H1 (cell line): ENCODE results near the gene PTGIS. TPM values are rescaled to one million over a fixed set of nuclear protein-coding genes. Genes with fewer than 3 reads are reported as not detected.

Experiments used
- CTCF ChIA-PET: fragments of 300-600 bp; sonication (Branson Sonifier 250); formaldehyde crosslinking; loops from one replicate; lab custom pipeline; 2021; ENCODE audit not compliant: partially characterized antibody; lab: Charles Lee
- POLR2A ChIA-PET: fragments of 300-600 bp; sonication (Branson Sonifier 250); formaldehyde crosslinking; loops from one replicate; lab custom pipeline; 2021; ENCODE audit warnings: inconsistent platforms; ENCODE audit not compliant: partially characterized antibody; lab: Charles Lee
- DNase-seq, 2 experiments: peaks; one replicate each; pipeline versions ENCODE4 v3.0.0 to v3.0.0-alpha.2; 2010 to 2022; ENCODE audit warnings: low spot score in 2 of 2, low read depth in 1 of 2, mixed read lengths in 1 of 2
- FAIRE-seq: peaks from 2 replicates; lab custom pipeline; 2011; peaks lifted over from hg19 to GRCh38; lab: Jason Lieb, UNC
- H2AFZ ChIP-seq: 2 replicates; pipeline ENCODE4 v1.8.1; 2012; ENCODE audit warnings: low read length, inconsistent platforms
- H2AK5ac ChIP-seq: 2 replicates; pipeline ENCODE4 v1.6.1; 2013; ENCODE audit warnings: low read depth, low read length
- H2BK120ac ChIP-seq: replicated peaks from 2 replicates; pipeline ENCODE3; 2013; ENCODE audit warnings: low read depth, low read length, inconsistent platforms
- H2BK12ac ChIP-seq: 2 replicates; pipeline ENCODE4 v1.6.1; 2013; ENCODE audit warnings: low read depth, low read length
- H2BK15ac ChIP-seq: 2 replicates; pipeline ENCODE4 v1.6.1; 2013; ENCODE audit warnings: low read length
- H2BK20ac ChIP-seq: 2 replicates; pipeline ENCODE4 v1.6.1; 2013; ENCODE audit warnings: low read length
- H2BK5ac ChIP-seq: 2 replicates; pipeline ENCODE4 v1.6.1; 2013; ENCODE audit warnings: low read depth, low read length
- H3K14ac ChIP-seq: 2 replicates; pipeline ENCODE4 v1.6.1; 2013; ENCODE audit warnings: inconsistent platforms; ENCODE audit not compliant: insufficient read length
- H3K18ac ChIP-seq: 2 replicates; pipeline ENCODE4 v1.6.1; 2013; ENCODE audit warnings: low read length; ENCODE audit errors: extremely low read depth
- H3K23ac ChIP-seq: 2 replicates; pipeline ENCODE4 v1.6.1; 2013; ENCODE audit warnings: inconsistent platforms; ENCODE audit not compliant: insufficient read length
- H3K23me2 ChIP-seq: 2 replicates; pipeline ENCODE4 v1.6.1; 2013; ENCODE audit warnings: low read depth, low read length
- H3K27ac ChIP-seq: 2 replicates; pipeline ENCODE4 v1.6.1; 2011; ENCODE audit warnings: low read depth, low read length, inconsistent platforms
- H3K27me3 ChIP-seq, 4 experiments: replicated peaks in 1 of 4; 1 replicate in 1 of 4; 2 replicates in 3 of 4; pipeline versions ENCODE4 v1.6.1 to v1.8.1; 2011 to 2013; ENCODE audit warnings: low read length in 3 of 4, mild to moderate bottlenecking in 3 of 4, inconsistent platforms in 2 of 4, mixed read lengths in 2 of 4, moderate library complexity in 1 of 4; ENCODE audit not compliant: control insufficient read depth in 3 of 4, insufficient read depth in 3 of 4; ENCODE audit errors: extremely low read depth in 1 of 4
- H3K36me3 ChIP-seq, 4 experiments: 2 replicates each; pipeline versions ENCODE4 v1.6.1 to v1.8.1; 2011 to 2013; ENCODE audit warnings: mild to moderate bottlenecking in 4 of 4, low read length in 3 of 4, moderate library complexity in 2 of 4, control low read depth in 1 of 4, inconsistent platforms in 1 of 4; ENCODE audit not compliant: insufficient read depth in 4 of 4, control insufficient read depth in 2 of 4
- H3K4ac ChIP-seq: replicated peaks from 2 replicates; pipeline ENCODE3; 2013; ENCODE audit warnings: low read length, low read depth, mixed read lengths, inconsistent platforms; ENCODE audit not compliant: insufficient read length
- H3K4me1 ChIP-seq, 4 experiments: replicated peaks in 1 of 4; 1 replicate in 1 of 4; 2 replicates in 3 of 4; pipeline versions ENCODE4 v1.6.1 to v1.8.1; 2011 to 2013; ENCODE audit warnings: low read length in 3 of 4, inconsistent platforms in 2 of 4, mixed read lengths in 1 of 4; ENCODE audit not compliant: insufficient read depth in 4 of 4, control insufficient read depth in 3 of 4
- H3K4me2 ChIP-seq, 2 experiments: 2 replicates each; pipeline versions ENCODE4 v1.6.1 to v1.8.1; 2011 to 2013; ENCODE audit warnings: low read depth in 2 of 2, low read length in 2 of 2, control low read depth in 1 of 2, inconsistent platforms in 1 of 2, mild to moderate bottlenecking in 1 of 2; ENCODE audit not compliant: insufficient read depth in 1 of 2
- H3K4me3 ChIP-seq, 4 experiments: fragments of 200-600, 300-600 bp in 1 of 4; sonication (generic), shearing (Covaris generic), sonication (Bioruptor Twin) in 1 of 4; 2 replicates each; pipeline versions ENCODE4 v1.5.1 to v1.8.1; 2011 to 2016; ENCODE audit warnings: low read length in 4 of 4, low read depth in 3 of 4, control low read depth in 2 of 4, inconsistent platforms in 2 of 4, mild to moderate bottlenecking in 2 of 4, mixed read lengths in 1 of 4, moderate library complexity in 1 of 4; ENCODE audit not compliant: insufficient read depth in 2 of 4; ENCODE audit errors: extremely low read depth in 1 of 4
- H3K56ac ChIP-seq: replicated peaks from 2 replicates; pipeline ENCODE3; 2013; ENCODE audit warnings: low read depth, mild to moderate bottlenecking, mixed read lengths, low read length, inconsistent platforms; ENCODE audit not compliant: insufficient read length
- H3K79me1 ChIP-seq: 2 replicates; pipeline ENCODE4 v1.6.1; 2013; ENCODE audit warnings: low read depth, low read length, control low read depth
- H3K79me2 ChIP-seq, 2 experiments: 2 replicates each; pipeline versions ENCODE4 v1.6.1 to v1.8.1; 2012 to 2013; ENCODE audit warnings: low read length in 2 of 2, mild to moderate bottlenecking in 2 of 2, inconsistent platforms in 1 of 2; ENCODE audit not compliant: insufficient read depth in 2 of 2, control insufficient read depth in 1 of 2
- H3K9ac ChIP-seq, 4 experiments: replicated peaks in 1 of 4; 1 replicate in 1 of 4; 2 replicates in 3 of 4; pipeline versions ENCODE4 v1.6.1 to v1.8.1; 2011 to 2013; ENCODE audit warnings: low read depth in 3 of 4, low read length in 3 of 4, control low read depth in 2 of 4, mild to moderate bottlenecking in 2 of 4, moderate library complexity in 2 of 4, inconsistent platforms in 1 of 4; ENCODE audit errors: extremely low read depth in 1 of 4
- H3K9me3 ChIP-seq, 2 experiments: 2 replicates each; pipeline versions ENCODE4 v1.6.1 to v1.8.1; 2012 to 2013; ENCODE audit warnings: mild to moderate bottlenecking in 2 of 2, moderate library complexity in 2 of 2, control low read depth in 1 of 2, inconsistent platforms in 1 of 2, low read depth in 1 of 2, low read length in 1 of 2, mixed read lengths in 1 of 2; ENCODE audit not compliant: insufficient read depth in 2 of 2
- H4K20me1 ChIP-seq, 2 experiments: replicated peaks in 1 of 2; 2 replicates each; pipeline versions ENCODE3 to v1.8.1; 2011 to 2013; ENCODE audit warnings: inconsistent platforms in 2 of 2, low read length in 2 of 2, mild to moderate bottlenecking in 1 of 2; ENCODE audit not compliant: insufficient read depth in 2 of 2, control insufficient read depth in 1 of 2
- H4K5ac ChIP-seq: 2 replicates; pipeline ENCODE4 v1.6.1; 2013; ENCODE audit warnings: low read length, low read depth, mixed read lengths, inconsistent platforms; ENCODE audit not compliant: insufficient read length
- H4K8ac ChIP-seq: 2 replicates; pipeline ENCODE4 v1.8.0; 2013; ENCODE audit warnings: mild to moderate bottlenecking, moderate library complexity, low read length, inconsistent platforms; ENCODE audit not compliant: insufficient read depth; ENCODE audit errors: extremely low read depth
- H4K91ac ChIP-seq: replicated peaks from 2 replicates; pipeline ENCODE3; 2013; ENCODE audit warnings: low read length, mixed read lengths, inconsistent platforms; ENCODE audit not compliant: insufficient read length
- CBX8 ChIP-seq: fragments of 300-800, 300-1000 bp; sonication (generic); IDR thresholded peaks from 2 replicates; pipeline ENCODE4 v1.7.1; 2016; ENCODE audit warnings: low read depth, low read length, borderline replicate concordance
- CHD1 ChIP-seq: IDR thresholded peaks from 2 replicates; pipeline ENCODE4 v1.6.1; 2012; ENCODE audit warnings: low read depth, low read length, improper control_type of control experiment
- CHD2 ChIP-seq: IDR thresholded peaks from 2 replicates; pipeline ENCODE4 v1.6.1; 2012; ENCODE audit warnings: low read length, improper control_type of control experiment
- EP300 ChIP-seq, 2 experiments: IDR thresholded peaks; 1 replicate in 1 of 2; 2 replicates in 1 of 2; pipeline ENCODE4 v1.6.1; 2011 to 2012; ENCODE audit warnings: low read depth in 2 of 2, low read length in 2 of 2, mild to moderate bottlenecking in 2 of 2, borderline replicate concordance in 1 of 2, inconsistent platforms in 1 of 2, moderate library complexity in 1 of 2
- HDAC2 ChIP-seq, 2 experiments: fragments of 300-600 bp in 1 of 2; sonication (generic) in 1 of 2; IDR thresholded peaks; 2 replicates each; pipeline ENCODE4 v1.6.1; 2011 to 2012; ENCODE audit warnings: low read depth in 2 of 2, low read length in 2 of 2, mild to moderate bottlenecking in 2 of 2, moderate library complexity in 2 of 2, borderline replicate concordance in 1 of 2, inconsistent platforms in 1 of 2
- KDM1A ChIP-seq: fragments of 200-600, 300-600 bp; sonication (generic); IDR thresholded peaks from 2 replicates; pipeline ENCODE4 v1.7.1; 2016; ENCODE audit warnings: mild to moderate bottlenecking, low read length, borderline replicate concordance
- POLR2AphosphoS5 ChIP-seq: IDR thresholded peaks from 2 replicates; pipeline ENCODE4 v1.6.1; 2011; ENCODE audit warnings: low read depth, low read length
- RXRA ChIP-seq: IDR thresholded peaks from 2 replicates; pipeline ENCODE4 v1.6.1; 2011; ENCODE audit warnings: low read depth, mild to moderate bottlenecking, low read length, moderate library complexity; ENCODE audit not compliant: insufficient read depth
- SIN3A ChIP-seq, 2 experiments: IDR thresholded peaks in 1 of 2; conservative IDR thresholded peaks in 1 of 2; 2 replicates each; pipeline ENCODE4 v1.6.1; 2011 to 2012; ENCODE audit warnings: low read length in 2 of 2, improper control_type of control experiment in 1 of 2, low read depth in 1 of 2, mild to moderate bottlenecking in 1 of 2
- ZNF274 ChIP-seq: IDR thresholded peaks from 2 replicates; pipeline ENCODE4 v1.7.0; 2012; ENCODE audit warnings: low read length, borderline replicate concordance; ENCODE audit errors: extremely low read depth
- polyA plus RNA-seq, 7 experiments: library from polyadenylated mRNA; depleted of rRNA in 3 of 7; stranded (reverse) in 5 of 7; unstranded in 2 of 7; fragments of >200 nt in 5 of 7; fragments of 200-250 nt in 2 of 7; gene quantifications; 1 replicate in 5 of 7; 2 replicates in 1 of 7; 4 replicates in 1 of 7; pipeline versions ENCODE4 v1.2.1 to v1.2.3, GENCODE V29; 2011 to 2013; ENCODE audit warnings: missing spikeins in 2 of 7, mixed read lengths in 2 of 7
- total RNA-seq: library from RNA; stranded (reverse); fragmentation: NEBNext Ultra II Directional; extraction: Animal tissue kit (Norgen Biotek cat#: 25700); gene quantifications from 2 replicates; pipeline ENCODE4 v1.2.1, GENCODE V29; 2021
- TF ChIP-seq, protein P1 (sequence below), 3 experiments: IDR thresholded peaks; 1 replicate in 2 of 3; 2 replicates in 1 of 3; pipeline versions ENCODE4 v1.5.1 to v1.6.1; 2011; ENCODE audit warnings: low read length in 3 of 3, mild to moderate bottlenecking in 3 of 3, inconsistent platforms in 2 of 3, low read depth in 1 of 3, moderate library complexity in 1 of 3; ENCODE audit not compliant: insufficient read depth in 1 of 3; ENCODE audit errors: control extremely low read depth in 1 of 3

PTGIS gene
- total and polyA plus RNA-seq, 2 of the 8 experiments (the other 6 are each of a cell fraction or from before 2014, with no cell fraction given) = 29.9 to 35.5 TPM

DNA sequence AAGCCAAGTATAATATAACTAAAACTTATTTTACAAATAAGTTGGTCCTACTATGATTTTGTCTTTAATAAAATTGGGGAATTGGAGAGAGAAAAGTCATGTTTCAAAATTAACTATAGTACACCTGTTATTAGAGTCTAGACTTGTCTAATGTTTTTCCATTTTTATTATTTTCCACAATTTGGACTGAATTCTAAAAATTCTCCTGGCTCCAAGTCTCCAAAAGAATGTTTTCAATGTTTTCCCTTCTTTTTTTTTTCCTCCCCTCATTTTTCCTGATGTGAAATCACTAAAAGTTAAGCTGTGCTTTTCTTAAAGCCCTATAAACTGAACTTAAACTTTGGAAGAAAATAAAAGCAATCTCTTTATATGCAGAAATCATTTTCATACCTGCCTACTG is 11.3 kb downstream of the PTGIS start:
- Histone ChIP-seq H3K9me3 (peaks cover 9 to 15% of the 10 kb centered on the region in 2 experiments), H3K4ac (no peak overlapping the region), H3K18ac (no peak overlapping the region), H4K5ac (no peak overlapping the region), H2AFZ (no peak overlapping the region), H3K27me3 (no peaks in the 10 kb centered on the region), H4K8ac (no peak overlapping the region), H3K23ac (no peak overlapping the region), H3K4me1 (peaks cover 4 to 7% (median 5%) of the 10 kb centered on the region in 4 experiments; a peak in 5 of 7 replicates), H2BK120ac (no peak overlapping the region), H3K79me2 (peaks cover 0 to 14% of the 10 kb centered on the region in 2 experiments; a peak in 1 of 4 replicates), H2BK20ac (no peak overlapping the region), H3K79me1 (0 out of 2 replicates have a peak, but pooled peaks cover 1% of the 10 kb centered on the region), H2AK5ac (no peak overlapping the region), H4K20me1 (no peaks in the 10 kb centered on the region), H3K14ac (no peak overlapping the region), H3K4me3 (no peak overlapping the region), H3K9ac (no peak overlapping the region), H3K27ac (no peak overlapping the region), H2BK5ac (no peak overlapping the region), H3K4me2 (no peak overlapping the region), H4K91ac (no peak overlapping the region), H3K36me3 (peaks cover 0 to 8% (median 2%) of the 10 kb centered on the region in 4 experiments; a peak in 2 of 8 replicates), H2BK12ac (no peak overlapping the region), H3K56ac (no peak overlapping the region), H2BK15ac (no peak overlapping the region), H3K23me2 (peaks cover under 1% of the 10 kb centered on the region; the same call in 1 of the 2 replicates)
- ChIA-PET CTCF (interaction anchor here (0.7 to 3.2 kb wide), 7 partner anchors 14 to 330 kb away, joined by 3 to 28 read pairs (median 4); no protein-coding TSS in a partner anchor), POLR2A (interaction anchor here (1.3 kb wide), 1 partner anchor 14 kb away, joined by 3 read pairs; no protein-coding TSS in a partner anchor)
- DNase-seq (no peak), FAIRE-seq (no peak)
- TF ChIP-seq EP300 (IDR thresholded peaks at IDR 0.05; ENCODE audit: borderline replicate concordance in 1 of 2, low read depth in 2 of 2, low read length in 2 of 2) = no peak
- no peak for TF ChIP-seq CBX8
- TF ChIP-seq KDM1A = no peak
- no peak for TF ChIP-seq RXRA
- TF ChIP-seq HDAC2 (IDR thresholded peaks at IDR 0.05; ENCODE audit: borderline replicate concordance in 1 of 2, low read depth in 2 of 2, low read length in 2 of 2) = no peak
- no peak for TF ChIP-seq CHD1
- no peak for TF ChIP-seq POLR2AphosphoS5
- TF ChIP-seq SIN3A (conservative IDR thresholded peaks at IDR 0.05 in 1 of 2, IDR thresholded peaks at IDR 0.05 in 1 of 2; ENCODE audit: low read depth in 1 of 2, low read length in 2 of 2) = no peak
- no peak for TF ChIP-seq CHD2
- TF ChIP-seq ZNF274 = no peak
- TF ChIP-seq, protein P1, sequence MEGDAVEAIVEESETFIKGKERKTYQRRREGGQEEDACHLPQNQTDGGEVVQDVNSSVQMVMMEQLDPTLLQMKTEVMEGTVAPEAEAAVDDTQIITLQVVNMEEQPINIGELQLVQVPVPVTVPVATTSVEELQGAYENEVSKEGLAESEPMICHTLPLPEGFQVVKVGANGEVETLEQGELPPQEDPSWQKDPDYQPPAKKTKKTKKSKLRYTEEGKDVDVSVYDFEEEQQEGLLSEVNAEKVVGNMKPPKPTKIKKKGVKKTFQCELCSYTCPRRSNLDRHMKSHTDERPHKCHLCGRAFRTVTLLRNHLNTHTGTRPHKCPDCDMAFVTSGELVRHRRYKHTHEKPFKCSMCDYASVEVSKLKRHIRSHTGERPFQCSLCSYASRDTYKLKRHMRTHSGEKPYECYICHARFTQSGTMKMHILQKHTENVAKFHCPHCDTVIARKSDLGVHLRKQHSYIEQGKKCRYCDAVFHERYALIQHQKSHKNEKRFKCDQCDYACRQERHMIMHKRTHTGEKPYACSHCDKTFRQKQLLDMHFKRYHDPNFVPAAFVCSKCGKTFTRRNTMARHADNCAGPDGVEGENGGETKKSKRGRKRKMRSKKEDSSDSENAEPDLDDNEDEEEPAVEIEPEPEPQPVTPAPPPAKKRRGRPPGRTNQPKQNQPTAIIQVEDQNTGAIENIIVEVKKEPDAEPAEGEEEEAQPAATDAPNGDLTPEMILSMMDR (IDR thresholded peaks at IDR 0.05; ENCODE audit: control extremely low read depth in 1 of 3, insufficient read depth in 1 of 3, low read depth in 1 of 3, low read length in 3 of 3) = no peak
